ENCODE measurements around the gene ATL3.

- TF ChIP-seq MXI1 (IDR thresholded peaks at IDR 0.05; ENCODE audit: borderline replicate concordance, low read depth, low read length) (no peak), ZNF841 (CRISPR knock-in tag; IDR thresholded peaks at IDR 0.05; ENCODE audit: borderline replicate concordance) (no peak), ZNF646 (CRISPR knock-in tag; IDR thresholded peaks at IDR 0.05) (no peak), ZBTB49 (CRISPR knock-in tag; IDR thresholded peaks at IDR 0.05; ENCODE audit: borderline replicate concordance) (no peak), SMC3 (IDR thresholded peaks at IDR 0.05; ENCODE audit: low read length) (no peak), NFE2L1 (CRISPR knock-in tag; IDR thresholded peaks at IDR 0.05; ENCODE audit: borderline replicate concordance) (no peak), EZH2 (conservative IDR thresholded peaks at IDR 0.05; ENCODE audit: low read depth, low read length) (no peak), RELA (CRISPR knock-in tag; IDR thresholded peaks at IDR 0.05) (no peak), POLR2AphosphoS5 (IDR thresholded peaks at IDR 0.05; ENCODE audit: low read depth, low read length) (no peak), SNAPC5 (CRISPR knock-in tag; IDR thresholded peaks at IDR 0.05; ENCODE audit: borderline replicate concordance) (no peak), CTCF (CRISPR knock-in tag; IDR thresholded peaks at IDR 0.05) (no peak), STAT6 (CRISPR knock-in tag; IDR thresholded peaks at IDR 0.05; ENCODE audit: borderline replicate concordance) (no peak), ZNF792 (CRISPR knock-in tag; IDR thresholded peaks at IDR 0.05) (no peak), PHF8 (CRISPR knock-in tag; IDR thresholded peaks at IDR 0.05) (no peak)
Measured at GRCh38 chr11:63595296-63595695, 75.9 kb downstream of the ATL3 start.

Data from HepG2 (cell line).